ENCODE measurements around the gene CTAGE8.
"Not testable (repeated sequence)": the region's sequence is repeated elsewhere in the genome, so short reads cannot be mapped to it uniquely, and the experiment has no call there.

Gene CTAGE8

DNA sequence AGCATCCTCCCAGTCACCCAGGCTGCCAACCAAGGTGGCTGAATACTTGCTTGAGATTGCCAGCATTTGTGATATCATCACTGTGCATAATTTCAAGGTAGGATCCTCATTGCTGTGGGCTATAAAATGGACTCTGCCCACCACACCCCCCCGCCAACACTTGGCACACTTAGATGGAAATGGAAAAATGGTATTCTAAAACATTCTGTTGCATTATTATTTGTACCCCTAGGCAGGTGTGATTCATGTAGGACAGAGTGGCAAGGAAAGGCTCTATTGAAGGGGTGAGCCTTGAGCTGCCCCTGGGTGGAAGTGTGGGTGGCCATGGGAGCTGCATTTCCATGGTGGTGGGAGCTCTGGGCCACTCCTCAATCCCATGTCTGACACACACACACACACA lies 50.5 kb downstream of the CTAGE8 start:
- DNase-seq (ENCODE audit: low read depth); H3K4me3 ChIP-seq (ENCODE audit: low read length): not testable (repeated sequence)

DNA sequence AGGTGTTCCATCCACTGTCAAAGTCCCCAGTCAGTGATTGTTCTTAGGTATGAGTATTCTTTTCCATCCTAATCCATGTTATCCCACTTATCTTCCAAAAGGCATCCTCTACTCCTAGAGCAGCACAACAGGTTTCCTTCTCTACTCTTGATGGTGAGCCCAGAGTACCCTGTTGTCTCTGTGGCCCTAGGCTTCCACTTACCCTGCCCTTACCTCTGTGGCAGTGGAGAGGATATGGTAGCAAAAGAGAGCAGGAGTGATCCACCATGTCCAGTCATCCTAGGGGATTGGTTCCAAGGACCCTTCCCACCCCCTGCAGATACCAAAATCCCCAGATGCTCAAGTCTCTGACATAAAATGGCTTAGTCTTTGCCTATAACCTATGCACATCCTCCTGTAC lies 51.9 kb downstream of the CTAGE8 start:
- DNase-seq (ENCODE audit: low read depth); H3K4me3 ChIP-seq (ENCODE audit: low read length): not testable (repeated sequence)
